HepG2 (cell line): ENCODE measurements around the gene GPR83. TPM values are rescaled to one million over a fixed set of nuclear protein-coding genes. Genes with fewer than 3 reads are reported as not detected.
A peak's percentile ranks its signal among the peaks of the same experiment; 100 is the strongest.

ENCODE experiments used
- CEBPG ChIP-seq: IDR thresholded peaks from 2 replicates; pipeline ENCODE4 v1.6.1; 2016
- CREB1 ChIP-seq, 2 experiments: fragments of 450-650 bp in 1 of 2; IDR thresholded peaks; 2 replicates each; pipeline ENCODE4 v1.6.1; 2016 to 2017; ENCODE audit warnings: control low read depth in 1 of 2, mild to moderate bottlenecking in 1 of 2, missing compliant biosample characterization in 1 of 2, missing genetic modification characterization in 1 of 2
- EP300 ChIP-seq, 3 experiments: sonication (generic) in 1 of 3; formaldehyde crosslinking in 1 of 3; IDR thresholded peaks; 2 replicates each; pipeline versions ENCODE4 v1.5.1 to v1.6.1; 2011 to 2020; ENCODE audit warnings: low read depth in 2 of 3, low read length in 2 of 3, borderline replicate concordance in 1 of 3, improper control_type of control experiment in 1 of 3, mild to moderate bottlenecking in 1 of 3, missing genetic modification reagents in 1 of 3, moderate library complexity in 1 of 3
- FOSL2 ChIP-seq: sonication (generic); formaldehyde crosslinking; IDR thresholded peaks from 2 replicates; pipeline ENCODE4 v1.4.0; 2020; ENCODE audit warnings: missing genetic modification reagents
- FOXK2 ChIP-seq: fragments of 450-650 bp; IDR thresholded peaks from 2 replicates; pipeline ENCODE4 v1.6.1; 2016
- FOXP1 ChIP-seq, 2 experiments: fragments of 450-650 bp in 1 of 2; IDR thresholded peaks; 2 replicates each; pipeline ENCODE4 v1.6.1; 2017 to 2018; ENCODE audit warnings: antibody characterized with exemption in 1 of 2
- HNRNPUL1 ChIP-seq: fragments of 200-400 bp; formaldehyde crosslinking; IDR thresholded peaks from 2 replicates; pipeline ENCODE4 v1.6.1; 2017; ENCODE audit warnings: low read depth, mild to moderate bottlenecking, low read length, moderate library complexity
- JUN ChIP-seq: sonication (generic); formaldehyde crosslinking; IDR thresholded peaks from 2 replicates; pipeline ENCODE4 v1.4.0; 2020; ENCODE audit warnings: mild to moderate bottlenecking, missing genetic modification reagents
- MIER3 ChIP-seq: IDR thresholded peaks from 2 replicates; pipeline ENCODE4 v1.6.1; 2016; ENCODE audit warnings: missing compliant biosample characterization, borderline replicate concordance
- SP140L ChIP-seq: sonication (generic); formaldehyde crosslinking; IDR thresholded peaks from 2 replicates; pipeline ENCODE4 v1.4.0; 2020; ENCODE audit warnings: missing genetic modification reagents, borderline replicate concordance
- ZNF589 ChIP-seq: sonication (generic); formaldehyde crosslinking; conservative IDR thresholded peaks from 2 replicates; pipeline ENCODE4 v1.8.0; 2022; ENCODE audit warnings: mild to moderate bottlenecking, moderate library complexity, missing genetic modification reagents
- ZNF766 ChIP-seq: sonication (generic); formaldehyde crosslinking; IDR thresholded peaks from 2 replicates; pipeline ENCODE4 v1.5.0; 2020; ENCODE audit warnings: missing genetic modification reagents, borderline replicate concordance
- polyA plus RNA-seq, 8 experiments: library from polyadenylated mRNA; depleted of rRNA in 3 of 8; stranded (reverse) in 7 of 8; unstranded in 1 of 8; fragments of >200 nt; fragmentation: Illumina TruSeq in 4 of 8; extraction: Trizol in 4 of 8; gene quantifications; 2 replicates each; pipeline versions ENCODE4 v1.2.1 to v1.2.3, GENCODE V29; 2011 to 2016; ENCODE audit warnings: low read depth in 4 of 8, missing spikeins in 1 of 8, mixed read lengths in 1 of 8; ENCODE audit not compliant: insufficient read depth in 1 of 8
- total RNA-seq, 5 experiments: library from RNA; depleted of rRNA; stranded (reverse); fragments of >200 nt; fragmentation: Illumina TruSeq; extraction: Trizol; gene quantifications; 2 replicates each; pipeline ENCODE4 v1.2.3, GENCODE V29; 2016; ENCODE audit warnings: low read depth in 1 of 5
- TF ChIP-seq, protein P1 (sequence below): sonication (generic); formaldehyde crosslinking; IDR thresholded peaks from 2 replicates; pipeline ENCODE4 v1.4.0; 2020; ENCODE audit warnings: low read depth, missing genetic modification reagents
- TF ChIP-seq, protein P2 (sequence below): sonication (generic); formaldehyde crosslinking; IDR thresholded peaks from 2 replicates; pipeline ENCODE4 v1.4.0; 2020; ENCODE audit warnings: mild to moderate bottlenecking, missing genetic modification reagents
- TF ChIP-seq, protein P3 (sequence below): sonication (generic); formaldehyde crosslinking; IDR thresholded peaks from 2 replicates; pipeline ENCODE4 v1.4.0; 2020; ENCODE audit warnings: missing genetic modification reagents
- TF ChIP-seq, protein P4 (sequence below): IDR thresholded peaks from 2 replicates; pipeline ENCODE4 v1.6.1; 2012; ENCODE audit warnings: low read depth, low read length, improper control_type of control experiment
- TF ChIP-seq, protein P5 (sequence below): sonication (generic); formaldehyde crosslinking; IDR thresholded peaks from 2 replicates; pipeline ENCODE4 v1.5.1; 2020; ENCODE audit warnings: missing genetic modification reagents, mild to moderate bottlenecking, borderline replicate concordance

Gene GPR83
- total and polyA plus RNA-seq, 2 of the 13 experiments (the other 11 are each of a cell fraction or from before 2014, with no cell fraction given), result 0.04 to 0.11 TPM

DNA sequence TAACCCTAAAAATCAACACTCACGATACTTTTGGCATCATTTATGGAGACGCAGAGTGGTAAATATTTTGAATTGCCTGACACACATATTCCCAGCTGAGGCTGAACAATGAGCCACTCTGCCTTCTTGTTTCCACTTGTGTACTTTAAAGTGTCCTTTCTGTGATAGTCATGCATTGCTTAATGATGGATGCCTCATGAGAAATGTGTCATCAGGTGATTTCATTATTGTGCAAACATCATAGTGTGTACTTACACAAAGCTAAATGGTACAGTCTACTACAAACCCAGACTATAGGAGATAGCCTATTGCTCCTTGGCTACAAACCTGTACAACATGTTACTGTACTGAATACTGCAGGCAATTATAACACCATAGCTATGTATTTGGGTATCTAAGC is 48.2 kb upstream of the GPR83 start (continued):
- TF ChIP-seq HNRNPUL1 (no peak), JUN (CRISPR knock-in tag) (no peak), FOXP1 (IDR thresholded peaks at IDR 0.05) (no peak), FOXP1 (CRISPR knock-in tag; IDR thresholded peaks at IDR 0.05) (peak; percentile 31; the same call in 1 of the 2 replicates), FOSL2 (CRISPR knock-in tag) (peak; percentile 87), MIER3 (CRISPR knock-in tag) (no peak), CEBPG (CRISPR knock-in tag) (peak; percentile 69), SP140L (CRISPR knock-in tag) (no peak), ZNF589 (CRISPR knock-in tag) (no peak), ZNF766 (no peak), FOXK2 (0 out of 2 replicates have a peak, but pooled peaks have one; percentile 33), EP300 (IDR thresholded peaks at IDR 0.05; ENCODE audit: low read depth in 2 of 2, low read length in 2 of 2) (peak in 1 of 2 experiments; percentile 64; a peak in 2 of 4 replicates), EP300 (CRISPR knock-in tag; IDR thresholded peaks at IDR 0.05; ENCODE audit: borderline replicate concordance) (no peak), CREB1 (IDR thresholded peaks at IDR 0.05) (0 out of 2 replicates have a peak, but pooled peaks have one; percentile 46), CREB1 (CRISPR knock-in tag; IDR thresholded peaks at IDR 0.05) (no peak)
- TF ChIP-seq, protein P1, sequence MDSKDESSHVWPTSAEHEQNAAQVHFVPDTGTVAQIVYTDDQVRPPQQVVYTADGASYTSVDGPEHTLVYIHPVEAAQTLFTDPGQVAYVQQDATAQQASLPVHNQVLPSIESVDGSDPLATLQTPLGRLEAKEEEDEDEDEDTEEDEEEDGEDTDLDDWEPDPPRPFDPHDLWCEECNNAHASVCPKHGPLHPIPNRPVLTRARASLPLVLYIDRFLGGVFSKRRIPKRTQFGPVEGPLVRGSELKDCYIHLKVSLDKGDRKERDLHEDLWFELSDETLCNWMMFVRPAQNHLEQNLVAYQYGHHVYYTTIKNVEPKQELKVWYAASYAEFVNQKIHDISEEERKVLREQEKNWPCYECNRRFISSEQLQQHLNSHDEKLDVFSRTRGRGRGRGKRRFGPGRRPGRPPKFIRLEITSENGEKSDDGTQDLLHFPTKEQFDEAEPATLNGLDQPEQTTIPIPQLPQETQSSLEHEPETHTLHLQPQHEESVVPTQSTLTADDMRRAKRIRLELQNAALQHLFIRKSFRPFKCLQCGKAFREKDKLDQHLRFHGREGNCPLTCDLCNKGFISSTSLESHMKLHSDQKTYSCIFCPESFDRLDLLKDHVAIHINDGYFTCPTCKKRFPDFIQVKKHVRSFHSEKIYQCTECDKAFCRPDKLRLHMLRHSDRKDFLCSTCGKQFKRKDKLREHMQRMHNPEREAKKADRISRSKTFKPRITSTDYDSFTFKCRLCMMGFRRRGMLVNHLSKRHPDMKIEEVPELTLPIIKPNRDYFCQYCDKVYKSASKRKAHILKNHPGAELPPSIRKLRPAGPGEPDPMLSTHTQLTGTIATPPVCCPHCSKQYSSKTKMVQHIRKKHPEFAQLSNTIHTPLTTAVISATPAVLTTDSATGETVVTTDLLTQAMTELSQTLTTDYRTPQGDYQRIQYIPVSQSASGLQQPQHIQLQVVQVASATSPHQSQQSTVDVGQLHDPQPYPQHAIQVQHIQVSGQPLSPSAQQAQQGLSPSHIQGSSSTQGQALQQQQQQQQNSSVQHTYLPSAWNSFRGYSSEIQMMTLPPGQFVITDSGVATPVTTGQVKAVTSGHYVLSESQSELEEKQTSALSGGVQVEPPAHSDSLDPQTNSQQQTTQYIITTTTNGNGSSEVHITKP, result peak; percentile 89
- TF ChIP-seq, protein P2, sequence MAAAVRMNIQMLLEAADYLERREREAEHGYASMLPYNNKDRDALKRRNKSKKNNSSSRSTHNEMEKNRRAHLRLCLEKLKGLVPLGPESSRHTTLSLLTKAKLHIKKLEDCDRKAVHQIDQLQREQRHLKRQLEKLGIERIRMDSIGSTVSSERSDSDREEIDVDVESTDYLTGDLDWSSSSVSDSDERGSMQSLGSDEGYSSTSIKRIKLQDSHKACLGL (CRISPR knock-in tag), result no peak
- TF ChIP-seq, protein P3, sequence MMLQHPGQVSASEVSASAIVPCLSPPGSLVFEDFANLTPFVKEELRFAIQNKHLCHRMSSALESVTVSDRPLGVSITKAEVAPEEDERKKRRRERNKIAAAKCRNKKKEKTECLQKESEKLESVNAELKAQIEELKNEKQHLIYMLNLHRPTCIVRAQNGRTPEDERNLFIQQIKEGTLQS (CRISPR knock-in tag), result peak; percentile 73; the same call in 1 of the 2 replicates
- TF ChIP-seq, protein P4, sequence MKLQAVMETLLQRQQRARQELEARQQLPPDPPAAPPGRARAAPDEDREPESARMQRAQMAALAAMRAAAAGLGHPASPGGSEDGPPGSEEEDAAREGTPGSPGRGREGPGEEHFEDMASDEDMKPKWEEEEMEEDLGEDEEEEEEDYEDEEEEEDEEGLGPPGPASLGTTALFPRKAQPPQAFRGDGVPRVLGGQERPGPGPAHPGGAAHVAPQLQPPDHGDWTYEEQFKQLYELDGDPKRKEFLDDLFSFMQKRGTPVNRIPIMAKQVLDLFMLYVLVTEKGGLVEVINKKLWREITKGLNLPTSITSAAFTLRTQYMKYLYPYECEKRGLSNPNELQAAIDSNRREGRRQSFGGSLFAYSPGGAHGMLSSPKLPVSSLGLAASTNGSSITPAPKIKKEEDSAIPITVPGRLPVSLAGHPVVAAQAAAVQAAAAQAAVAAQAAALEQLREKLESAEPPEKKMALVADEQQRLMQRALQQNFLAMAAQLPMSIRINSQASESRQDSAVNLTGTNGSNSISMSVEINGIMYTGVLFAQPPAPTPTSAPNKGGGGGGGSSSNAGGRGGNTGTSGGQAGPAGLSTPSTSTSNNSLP, result peak; percentile 45; the same call in 1 of the 2 replicates
- TF ChIP-seq, protein P5, sequence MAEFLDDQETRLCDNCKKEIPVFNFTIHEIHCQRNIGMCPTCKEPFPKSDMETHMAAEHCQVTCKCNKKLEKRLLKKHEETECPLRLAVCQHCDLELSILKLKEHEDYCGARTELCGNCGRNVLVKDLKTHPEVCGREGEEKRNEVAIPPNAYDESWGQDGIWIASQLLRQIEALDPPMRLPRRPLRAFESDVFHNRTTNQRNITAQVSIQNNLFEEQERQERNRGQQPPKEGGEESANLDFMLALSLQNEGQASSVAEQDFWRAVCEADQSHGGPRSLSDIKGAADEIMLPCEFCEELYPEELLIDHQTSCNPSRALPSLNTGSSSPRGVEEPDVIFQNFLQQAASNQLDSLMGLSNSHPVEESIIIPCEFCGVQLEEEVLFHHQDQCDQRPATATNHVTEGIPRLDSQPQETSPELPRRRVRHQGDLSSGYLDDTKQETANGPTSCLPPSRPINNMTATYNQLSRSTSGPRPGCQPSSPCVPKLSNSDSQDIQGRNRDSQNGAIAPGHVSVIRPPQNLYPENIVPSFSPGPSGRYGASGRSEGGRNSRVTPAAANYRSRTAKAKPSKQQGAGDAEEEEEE (CRISPR knock-in tag), result no peak
